OCI-LY3 (cell line): ENCODE measurements around the gene ITPR1.

Source experiments
- CTCF ChIP-seq: fragments of 200-600, 300-600 bp; sonication (generic); IDR thresholded peaks from 2 replicates; pipeline ENCODE4 v1.5.1; 2014; ENCODE audit warnings: antibody characterized with exemption, low read length, low read depth
- EZH2phosphoT487 ChIP-seq: fragments of 200-600 bp; shearing (Covaris generic); IDR thresholded peaks from 2 replicates; pipeline ENCODE4 v1.6.1; 2018; ENCODE audit warnings: antibody characterized with exemption, mixed run types, low read depth

- TF ChIP-seq CTCF (no peak), EZH2phosphoT487 (no peak)
These were observed 321.3 kb downstream of the ITPR1 start for GRCh38 chr3:4814305-4814903.
